Endothelial cell of umbilical vein (primary cell): ENCODE results near the gene PIF1. TPM values are rescaled to one million over a fixed set of nuclear protein-coding genes. Genes with fewer than 3 reads are reported as not detected.

Experiments used
- BruUV-seq: library from RNA; stranded (reverse); fragments of 400-500 nt; replicated peaks from 2 replicates; lab custom pipeline; 2021; lab: Mats Ljungman, UMichigan
- CTCF ChIA-PET: fragments of 300-600, 350-600 bp; sonication (Branson Sonifier 250); formaldehyde crosslinking; loops from one replicate; lab custom pipeline; 2021; ENCODE audit warnings: antibody characterized with exemption, inconsistent platforms; lab: Charles Lee
- POLR2A ChIA-PET: fragments of 300-600, 350-600 bp; sonication (Branson Sonifier 250); formaldehyde crosslinking; loops from one replicate; lab custom pipeline; 2021; ENCODE audit warnings: antibody characterized with exemption, inconsistent platforms; lab: Charles Lee
- DNase-seq: peaks from one replicate; pipeline ENCODE4 v3.0.0-alpha.2; 2011; ENCODE audit warnings: low read depth, low spot score
- FAIRE-seq: peaks from 2 replicates; lab custom pipeline; 2011; peaks lifted over from hg19 to GRCh38; lab: Jason Lieb, UNC
- H2AFZ ChIP-seq: 2 replicates; pipeline ENCODE4 v1.6.0; 2012; ENCODE audit warnings: low read depth, low read length, control low read depth, inconsistent platforms
- H3K27ac ChIP-seq: 2 replicates; pipeline ENCODE4 v1.5.1; 2011; ENCODE audit warnings: low read depth, mild to moderate bottlenecking, control low read depth, low read length, moderate library complexity; ENCODE audit not compliant: insufficient read depth
- H3K27me3 ChIP-seq, 2 experiments: 2 replicates each; pipeline versions ENCODE4 v1.6.0 to v1.6.1; 2011; ENCODE audit warnings: low read length in 2 of 2, mixed read lengths in 1 of 2; ENCODE audit not compliant: control insufficient read depth in 2 of 2, insufficient read depth in 2 of 2
- H3K36me3 ChIP-seq, 2 experiments: 2 replicates in 1 of 2; 3 replicates in 1 of 2; pipeline ENCODE4 v1.5.1; 2011; ENCODE audit warnings: low read length in 2 of 2, mild to moderate bottlenecking in 1 of 2, moderate library complexity in 1 of 2; ENCODE audit not compliant: control insufficient read depth in 2 of 2, insufficient read depth in 2 of 2; ENCODE audit errors: extremely low read depth in 1 of 2
- H3K4me1 ChIP-seq: 3 replicates; pipeline ENCODE4 v1.5.1; 2011; ENCODE audit warnings: mild to moderate bottlenecking, low read length; ENCODE audit not compliant: control insufficient read depth, insufficient read depth; ENCODE audit errors: extremely low read depth
- H3K4me2 ChIP-seq: 2 replicates; pipeline ENCODE4 v1.6.1; 2011; ENCODE audit warnings: low read length, control low read depth, mixed read lengths; ENCODE audit not compliant: insufficient read depth
- H3K4me3 ChIP-seq, 3 experiments: fragments of 200-600 bp in 1 of 3; sonication (generic), shearing (Covaris generic) in 1 of 3; replicated peaks in 1 of 3; 2 replicates each; pipeline ENCODE4 v1.5.1; 2011 to 2016; ENCODE audit warnings: control low read depth in 3 of 3, low read length in 3 of 3, mild to moderate bottlenecking in 2 of 3, inconsistent platforms in 1 of 3, low read depth in 1 of 3, moderate library complexity in 1 of 3; ENCODE audit not compliant: insufficient read depth in 1 of 3
- H3K79me2 ChIP-seq: 2 replicates; pipeline ENCODE4 v1.6.0; 2012; ENCODE audit warnings: low read length, inconsistent platforms; ENCODE audit not compliant: control insufficient read depth, insufficient read depth
- H3K9ac ChIP-seq: replicated peaks from 2 replicates; pipeline ENCODE3; 2011; ENCODE audit warnings: low read length, control low read depth; ENCODE audit not compliant: insufficient read depth; ENCODE audit errors: extremely low read depth
- H3K9me1 ChIP-seq: replicated peaks from 3 replicates; pipeline ENCODE4 v1.6.0; 2011; ENCODE audit warnings: mild to moderate bottlenecking, low read length; ENCODE audit not compliant: control insufficient read depth, insufficient read depth; ENCODE audit errors: extremely low read depth
- H3K9me3 ChIP-seq: replicated peaks from 2 replicates; pipeline ENCODE4 v1.5.1; 2012; ENCODE audit warnings: low read length, inconsistent platforms; ENCODE audit not compliant: control insufficient read depth, insufficient read depth
- H4K20me1 ChIP-seq: replicated peaks from 2 replicates; pipeline ENCODE3; 2011; ENCODE audit warnings: mild to moderate bottlenecking, low read length; ENCODE audit not compliant: control insufficient read depth, insufficient read depth; ENCODE audit errors: extremely low read depth
- CTCF ChIP-seq, 2 donors: IDR thresholded peaks; 1 replicate in 1 of 2; 2 replicates in 1 of 2; pipeline ENCODE4 v1.5.1; 2011; ENCODE audit warnings: low read length in 2 of 2, mild to moderate bottlenecking in 2 of 2, moderate library complexity in 2 of 2, control low read depth in 1 of 2, inconsistent platforms in 1 of 2, low read depth in 1 of 2; ENCODE audit not compliant: insufficient read depth in 1 of 2; ENCODE audit errors: extremely low read depth in 1 of 2
- EZH2 ChIP-seq: IDR thresholded peaks from 2 replicates; pipeline ENCODE4 v1.6.1; 2012; ENCODE audit warnings: borderline replicate concordance, low read depth, mild to moderate bottlenecking, moderate library complexity, low read length, inconsistent platforms; ENCODE audit not compliant: severe bottlenecking
- FOS ChIP-seq: IDR thresholded peaks from 2 replicates; pipeline ENCODE4 v1.6.1; 2011; ENCODE audit warnings: mild to moderate bottlenecking, low read length, moderate library complexity, borderline replicate concordance; ENCODE audit not compliant: insufficient read depth
- GATA2 ChIP-seq: IDR thresholded peaks from 2 replicates; pipeline ENCODE4 v1.7.0; 2011; ENCODE audit warnings: low read depth, mild to moderate bottlenecking, moderate library complexity, mixed read lengths, low read length; ENCODE audit not compliant: insufficient read length, insufficient read depth
- JUN ChIP-seq: IDR thresholded peaks from 2 replicates; pipeline ENCODE4 v1.6.1; 2011; ENCODE audit warnings: borderline replicate concordance, low read depth; ENCODE audit not compliant: insufficient read length, insufficient read depth
- MAX ChIP-seq: IDR thresholded peaks from 2 replicates; pipeline ENCODE4 v1.6.1; 2011; ENCODE audit not compliant: insufficient read depth, insufficient read length
- MYC ChIP-seq: IDR thresholded peaks from one replicate; pipeline ENCODE4 v1.6.1; 2011; ENCODE audit warnings: mild to moderate bottlenecking, low read depth, low read length
- POLR2A ChIP-seq: IDR thresholded peaks from 2 replicates; pipeline ENCODE4 v1.6.1; 2012; ENCODE audit warnings: low read depth, mild to moderate bottlenecking, control low read depth, low read length
- POLR2AphosphoS5 ChIP-seq: IDR thresholded peaks from 2 replicates; pipeline ENCODE4 v1.6.1; 2012; ENCODE audit warnings: low read depth, mild to moderate bottlenecking, control low read depth, low read length, moderate library complexity; ENCODE audit not compliant: insufficient read depth
- dilution Hi-C: fragments of 300-500 bp; cut with MboI; formaldehyde crosslinking; loops from one replicate; pipeline ENCODE4 v1.15.0; 2019; ENCODE audit warnings: low sequenced_read_pairs; ENCODE audit not compliant: extremely low pct_ligation_motif_present
- intact Hi-C: fragments of 100-400 bp; cut with micrococcal nuclease; formaldehyde crosslinking; loops from one replicate; pipeline ENCODE4 v1.10.0; 2022
- polyA plus RNA-seq, 4 experiments: library from polyadenylated mRNA; depleted of rRNA in 3 of 4; stranded (reverse) in 3 of 4; unstranded in 1 of 4; fragments of >200 nt; gene quantifications; 2 replicates each; pipeline versions ENCODE4 v1.2.1 to v1.2.3, GENCODE V29; 2011 to 2012; ENCODE audit warnings: missing spikeins in 1 of 4
- total RNA-seq: library from RNA; stranded (reverse); gene quantifications from 2 replicates; pipeline ENCODE4 v1.2.3, GENCODE V29; 2021

PIF1 gene
- total and polyA plus RNA-seq, 2 donors (not counting 3 experiments of a cell fraction or from before 2014, with no cell fraction given): 18.6 to 52.7 TPM

- CTCF ChIA-PET: interaction anchor here (1.0 to 2.3 kb wide), 5 partner anchors 9 to 61 kb away, joined by 3 to 5 read pairs (median 4); no protein-coding TSS in a partner anchor
- Histone ChIP-seq H3K27me3 (no peaks in the 10 kb centered on the region), H3K36me3 (no peaks in the 10 kb centered on the region), H3K4me3 (peak overlapping the region in 1 of 3 experiments; percentile 5), H3K27ac (peak overlapping the region; percentile 30), H3K9me1 (no peaks in the 10 kb centered on the region), H3K9ac (no peak overlapping the region), H3K9me3 (no peaks in the 10 kb centered on the region), H2AFZ (no peak overlapping the region), H3K79me2 (peaks cover 68% of the 10 kb centered on the region), H3K4me2 (peak overlapping the region; percentile 7), H4K20me1 (no peaks in the 10 kb centered on the region), H3K4me1 (peaks cover 41% of the 10 kb centered on the region)
- dilution Hi-C loops (no loop called here), intact Hi-C loops (loop anchor here (5.0 kb wide), 1 partner anchor 143 kb away; the partner anchor contains the start of gene SPG21)
- no TSS peak for BruUV-seq
- FAIRE-seq: no peak
- no peak for DNase-seq
- TF ChIP-seq MYC: no peak
- TF ChIP-seq MAX: no peak
- TF ChIP-seq CTCF (IDR thresholded peaks at IDR 0.05; ENCODE audit: extremely low read depth in 1 of 2, insufficient read depth in 1 of 2, low read depth in 1 of 2, low read length in 2 of 2): no peak
- TF ChIP-seq POLR2A: no peak
- no peak for TF ChIP-seq EZH2
- no peak for TF ChIP-seq GATA2
- no peak for TF ChIP-seq JUN
- TF ChIP-seq FOS: no peak
- no peak for TF ChIP-seq POLR2AphosphoS5
- POLR2A ChIA-PET: no interaction called here
Observed at GRCh38 chr15:64844576-64845145, 19.2 kb upstream of the PIF1 start.
